GM03348 (cell line): ENCODE measurements around the gene WBP2NL.
"Not testable (repeated sequence)": the region's sequence is repeated elsewhere in the genome, so short reads cannot be mapped to it uniquely, and the experiment has no call there.

Source experiments
- DNase-seq: peaks from one replicate; pipeline ENCODE4 v3.0.0; 2012; ENCODE audit warnings: low spot score

Gene WBP2NL, protein sequence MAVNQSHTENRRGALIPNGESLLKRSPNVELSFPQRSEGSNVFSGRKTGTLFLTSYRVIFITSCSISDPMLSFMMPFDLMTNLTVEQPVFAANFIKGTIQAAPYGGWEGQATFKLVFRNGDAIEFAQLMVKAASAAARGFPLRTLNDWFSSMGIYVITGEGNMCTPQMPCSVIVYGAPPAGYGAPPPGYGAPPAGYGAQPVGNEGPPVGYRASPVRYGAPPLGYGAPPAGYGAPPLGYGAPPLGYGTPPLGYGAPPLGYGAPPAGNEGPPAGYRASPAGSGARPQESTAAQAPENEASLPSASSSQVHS

DNA sequence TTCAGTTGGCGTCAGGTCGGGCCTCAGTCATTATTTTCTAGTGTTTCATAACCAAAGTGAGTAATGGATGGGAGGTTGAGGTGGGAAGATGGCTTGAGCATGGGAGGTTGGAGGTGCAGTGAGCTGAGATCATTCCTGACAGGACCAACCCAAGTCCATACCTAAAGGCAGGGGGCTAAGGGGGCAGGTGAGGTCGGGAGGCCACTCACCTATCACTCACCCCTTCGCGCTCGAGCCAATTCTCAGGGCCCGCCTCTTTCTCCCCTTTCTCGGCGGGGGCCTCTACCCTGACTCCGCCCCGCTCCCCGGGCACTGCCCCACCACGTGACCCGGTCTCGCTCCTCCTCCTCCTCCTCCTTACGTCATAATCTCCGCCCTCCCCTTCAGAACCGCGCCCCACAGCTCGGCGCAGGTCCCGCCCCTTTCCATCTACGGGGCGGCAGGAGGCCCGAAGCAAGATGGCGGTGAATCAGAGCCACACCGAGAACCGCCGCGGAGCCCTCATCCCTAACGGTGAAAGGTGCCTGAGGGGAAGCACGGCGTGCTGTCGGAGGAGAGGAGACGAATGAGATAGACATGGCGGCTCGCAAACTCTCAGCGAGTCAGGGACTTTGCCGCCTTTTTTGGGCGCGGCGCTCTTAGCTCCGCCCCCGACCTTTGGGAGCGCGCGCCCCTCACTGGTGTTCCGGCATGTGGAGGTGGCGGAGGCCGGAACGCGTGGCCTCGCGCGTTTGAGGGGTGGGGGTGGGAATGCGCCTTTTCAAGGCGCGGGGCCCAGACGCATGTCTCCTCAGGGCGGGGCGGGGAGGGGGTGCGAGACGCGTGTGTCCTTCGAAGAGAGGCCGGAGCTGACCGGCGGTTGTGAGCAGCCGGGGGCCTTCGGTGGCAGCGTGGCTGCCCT is at the start of gene WBP2NL:
Gene WBP2NL (plus strand): TSS at position 428 of the 901 bp plus-strand sequence. CDS start 31 bp downstream, at position 459.
- no peak for DNase-seq

DNA sequence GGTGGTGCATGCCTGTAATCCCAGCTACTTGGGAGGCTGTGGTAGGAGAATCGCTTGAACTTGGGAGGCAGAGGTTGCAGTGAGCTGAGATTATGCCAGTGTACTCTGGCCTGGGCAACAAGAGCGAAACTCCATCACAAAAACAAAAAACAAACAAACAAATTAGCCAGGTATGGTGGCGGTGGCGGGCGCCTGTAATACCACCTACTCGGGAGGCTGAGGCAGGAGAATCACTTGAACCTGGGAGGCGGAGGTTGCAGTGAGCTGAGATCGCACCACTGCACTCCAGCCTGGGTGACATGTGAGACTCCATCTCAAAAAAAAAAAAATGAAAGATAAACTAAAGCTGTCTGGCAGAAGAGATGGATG is 49.7 kb upstream of the WBP2NL start:
- not testable (repeated sequence) for DNase-seq

DNA sequence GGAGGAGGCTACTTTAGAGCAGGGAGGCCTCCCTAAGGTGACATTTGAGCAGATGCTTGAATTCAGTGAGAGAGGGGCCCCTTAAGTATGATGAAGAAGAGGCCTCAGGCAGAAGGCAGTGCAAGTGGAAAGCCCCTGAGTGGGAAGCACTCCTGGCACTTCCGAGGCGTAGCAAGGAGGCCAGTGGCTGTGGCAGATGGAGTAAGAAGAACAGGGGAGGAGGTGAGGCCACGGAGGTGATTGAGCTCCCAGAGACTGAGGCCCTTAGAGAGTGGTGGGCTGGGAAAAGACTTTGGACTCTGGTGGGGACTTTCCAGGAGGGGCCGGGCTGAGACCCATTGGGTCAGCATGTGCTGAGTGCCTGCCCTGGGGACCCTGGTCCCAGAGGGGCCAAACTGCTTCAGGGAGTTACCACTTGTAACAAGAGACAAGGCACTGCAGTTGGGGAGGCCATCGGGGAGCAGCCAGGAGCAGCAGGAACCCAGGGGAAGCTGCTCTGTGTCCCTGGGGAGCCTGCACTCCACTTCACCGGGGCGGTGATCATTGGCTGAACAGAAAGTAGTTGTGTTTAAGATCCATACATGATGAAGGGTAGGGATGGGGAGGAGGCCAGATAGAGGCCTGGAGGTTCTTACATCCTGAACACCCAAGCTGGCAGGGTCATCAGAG is 49.2 kb upstream of the WBP2NL start:
- DNase-seq: no peak

DNA sequence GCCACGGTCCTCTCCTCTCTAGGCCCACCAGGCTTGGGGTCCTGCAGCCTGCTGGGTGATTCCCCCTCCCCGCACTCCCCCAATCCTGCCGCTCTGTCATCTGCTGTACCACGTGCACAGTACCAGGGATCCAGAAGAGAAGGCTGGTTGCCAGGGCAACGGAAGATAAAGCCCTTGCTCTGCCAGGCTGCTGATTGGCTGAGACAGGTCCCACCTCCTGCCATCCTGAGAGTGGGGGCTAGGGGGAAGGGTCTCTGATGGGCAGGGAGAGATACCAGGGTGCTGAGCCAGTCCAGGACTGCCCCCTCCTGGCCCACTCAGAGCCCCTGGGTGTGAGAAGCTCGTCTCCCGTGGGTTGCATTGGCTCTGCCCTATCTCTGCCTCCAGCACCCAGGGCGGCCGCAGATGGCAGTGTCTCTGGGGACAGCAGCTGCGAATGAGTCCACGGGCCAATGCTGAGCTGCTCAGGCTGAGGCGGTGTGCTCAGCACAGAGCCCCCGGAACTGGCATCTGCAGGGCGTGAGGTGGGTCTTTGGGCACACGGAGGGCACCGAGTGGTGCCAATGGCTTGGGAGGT is 46.6 kb upstream of the WBP2NL start, which contains the start of gene SMIM45:
Gene SMIM45 (plus strand): TSS at position 253 of the 577 bp plus-strand sequence.
- no peak for DNase-seq

DNA sequence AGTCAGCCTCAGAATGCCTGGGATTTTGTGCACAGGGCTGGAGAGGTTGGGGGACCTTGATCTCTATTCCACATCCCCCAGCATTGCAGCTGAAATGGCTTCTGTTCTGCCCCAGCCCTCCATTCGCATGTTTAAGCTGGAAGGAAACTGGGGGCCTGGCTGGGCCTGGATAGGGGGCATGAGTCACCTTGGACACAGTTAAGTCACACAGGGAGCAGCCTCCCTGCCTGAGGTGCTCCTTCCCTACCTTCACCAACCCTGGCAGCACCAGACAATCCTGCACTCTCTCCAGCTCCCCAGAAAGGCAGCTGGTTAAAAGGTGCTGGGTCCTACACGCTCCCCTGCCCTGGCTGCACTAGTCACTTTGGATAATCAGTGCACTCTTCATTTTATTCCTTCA is 45.9 kb upstream of the WBP2NL start:
- DNase-seq: no peak

DNA sequence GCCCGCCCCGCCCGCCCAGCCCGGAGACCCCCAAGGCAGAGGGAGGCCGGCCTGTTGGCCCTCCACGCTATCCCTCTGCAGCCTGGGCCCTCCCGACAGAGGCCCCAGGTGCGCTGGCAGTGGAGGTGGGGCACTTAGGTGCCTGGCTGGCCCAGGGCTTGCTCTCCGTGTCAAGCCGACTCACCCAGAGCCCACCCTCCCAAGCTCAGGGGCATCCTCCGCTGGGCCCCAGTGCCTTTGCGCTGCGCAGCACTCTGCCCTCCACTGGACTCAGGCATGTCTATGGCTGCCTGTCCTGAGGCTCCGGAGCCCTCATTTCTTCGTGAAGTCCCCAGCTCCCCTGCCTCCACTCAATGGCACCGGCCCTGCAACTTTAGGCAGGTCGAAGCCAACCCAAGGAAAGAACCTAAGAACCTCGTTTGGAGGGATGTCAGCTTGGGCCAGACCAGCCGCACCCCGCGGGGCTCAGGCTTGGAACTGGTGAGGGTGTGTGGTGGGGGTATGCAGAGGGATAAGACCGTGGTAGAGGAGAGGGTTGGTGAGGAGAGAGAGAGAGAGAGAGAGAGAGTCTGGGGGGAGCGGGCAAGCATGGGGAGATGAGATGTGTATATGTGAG is 40.5 kb upstream of the WBP2NL start:
- DNase-seq: no peak

DNA sequence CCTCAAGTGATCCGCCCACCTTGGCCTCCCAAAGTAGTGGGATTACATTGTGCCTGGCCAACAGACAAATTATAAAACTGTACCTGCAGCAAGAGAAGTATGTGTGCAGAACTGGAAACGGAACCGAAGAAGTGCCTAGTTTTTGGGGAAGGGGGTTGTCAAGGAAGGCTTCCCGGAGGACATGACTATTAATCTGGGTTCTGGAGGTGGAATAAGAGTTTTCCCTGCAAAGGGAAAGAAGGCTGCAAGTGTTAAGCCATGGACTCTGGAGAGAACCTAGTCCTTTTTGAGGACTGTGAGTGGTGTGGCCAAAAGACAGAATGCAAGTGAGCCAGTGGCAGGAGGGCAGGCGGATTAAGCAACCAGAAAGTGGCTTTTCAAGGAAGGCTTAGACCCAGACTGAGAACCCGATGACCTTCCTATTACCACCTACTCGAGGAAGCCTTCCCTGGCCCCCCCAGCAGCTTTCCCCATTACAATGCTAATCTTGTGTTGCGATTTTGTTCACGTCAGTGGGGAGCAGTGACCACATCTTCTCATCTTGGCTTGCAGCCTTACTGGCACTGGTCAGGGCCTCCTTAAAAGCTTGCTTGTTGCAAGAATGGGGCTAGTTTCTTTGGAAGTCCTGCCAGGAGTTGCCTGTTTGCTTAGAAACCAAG is 35.0 kb upstream of the WBP2NL start:
- DNase-seq: no peak

DNA sequence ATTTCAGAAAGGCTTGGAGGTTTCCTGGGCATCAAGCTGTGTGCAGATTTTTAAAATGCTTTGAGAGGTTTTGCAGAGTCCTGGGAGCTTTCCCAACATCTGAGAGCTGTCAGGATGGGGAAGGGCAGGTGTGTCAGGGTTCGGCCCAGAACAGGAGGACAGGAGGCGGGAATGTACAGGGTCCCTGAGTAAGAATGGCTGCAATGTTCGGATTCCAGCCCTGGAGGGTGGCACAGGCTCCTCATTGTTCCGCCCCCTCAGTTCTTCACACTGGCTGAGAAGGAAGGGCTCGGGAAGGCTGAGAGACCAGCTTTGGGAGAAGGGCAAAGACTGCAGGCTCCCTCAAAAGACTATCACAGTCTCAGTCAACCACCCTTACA is 34.5 kb upstream of the WBP2NL start:
- no peak for DNase-seq

DNA sequence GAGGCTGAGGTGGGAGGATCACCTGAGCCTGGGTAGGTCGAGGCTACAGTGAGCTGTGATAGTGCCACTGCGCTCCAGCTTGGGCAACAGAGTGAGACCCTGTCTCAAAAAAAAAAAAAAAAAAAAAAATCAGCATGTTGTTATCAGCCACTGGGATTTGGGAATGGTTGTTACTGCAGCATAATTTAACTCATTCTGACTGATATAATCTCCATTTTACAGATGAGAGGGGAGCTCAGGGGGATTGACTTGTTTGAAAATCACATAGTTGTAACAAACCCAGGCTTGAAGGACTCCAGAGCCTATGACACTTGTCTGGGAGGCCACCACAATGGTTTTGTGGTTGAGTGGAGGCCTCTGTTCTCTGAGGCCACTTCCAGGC is 32.4 kb upstream of the WBP2NL start:
- no peak for DNase-seq

DNA sequence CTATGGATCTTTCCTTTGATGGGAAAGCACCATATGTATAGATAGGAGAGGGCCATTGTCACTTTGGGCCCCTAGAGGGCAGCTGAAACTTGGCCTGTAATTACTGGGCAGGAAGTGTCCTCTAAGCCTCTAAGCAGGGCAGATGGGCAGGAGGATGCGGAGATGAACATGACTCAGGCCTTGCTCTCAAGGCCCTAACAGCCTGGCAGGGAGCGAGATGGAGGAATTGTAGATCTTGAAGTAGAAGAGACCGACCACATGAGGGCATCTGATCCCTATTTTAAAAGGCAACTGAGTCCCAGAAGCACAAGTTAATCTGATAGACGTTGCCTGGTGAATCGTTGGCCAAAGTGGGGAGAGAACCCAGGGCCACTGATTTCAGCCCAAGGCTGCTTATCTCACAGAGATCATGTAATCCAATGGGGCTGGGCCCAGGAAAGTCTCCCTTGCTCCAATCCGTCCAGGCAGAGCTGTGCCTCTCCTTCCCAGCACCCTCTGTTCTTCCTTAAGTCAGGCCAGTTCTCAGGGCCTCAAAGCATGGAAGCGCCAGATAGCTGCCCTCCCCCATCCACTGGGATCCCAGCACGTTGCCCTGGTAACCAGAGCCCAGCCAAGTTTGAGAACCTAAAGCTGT is 31.9 kb upstream of the WBP2NL start:
- peak; percentile 88 for DNase-seq

DNA sequence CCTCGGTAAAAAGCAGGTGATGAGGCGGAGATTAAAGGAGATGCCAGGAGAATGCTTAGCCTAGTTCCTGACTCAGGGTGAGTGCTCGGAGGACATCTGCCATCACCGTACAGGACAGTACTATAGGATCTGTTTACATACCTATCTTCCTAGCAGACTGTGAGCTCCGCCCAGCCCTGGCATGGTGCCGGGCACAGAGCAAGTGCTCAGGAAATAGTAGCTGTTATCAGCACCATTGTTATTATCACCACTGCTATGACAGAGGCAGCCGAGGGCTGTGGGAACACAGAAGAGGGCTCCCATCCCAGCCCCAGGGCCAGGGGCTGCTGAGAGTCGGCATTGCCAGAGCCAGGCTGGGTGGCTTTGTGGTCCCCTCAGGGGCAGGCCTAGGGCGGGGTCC is 30.0 kb upstream of the WBP2NL start:
- DNase-seq: no peak

DNA sequence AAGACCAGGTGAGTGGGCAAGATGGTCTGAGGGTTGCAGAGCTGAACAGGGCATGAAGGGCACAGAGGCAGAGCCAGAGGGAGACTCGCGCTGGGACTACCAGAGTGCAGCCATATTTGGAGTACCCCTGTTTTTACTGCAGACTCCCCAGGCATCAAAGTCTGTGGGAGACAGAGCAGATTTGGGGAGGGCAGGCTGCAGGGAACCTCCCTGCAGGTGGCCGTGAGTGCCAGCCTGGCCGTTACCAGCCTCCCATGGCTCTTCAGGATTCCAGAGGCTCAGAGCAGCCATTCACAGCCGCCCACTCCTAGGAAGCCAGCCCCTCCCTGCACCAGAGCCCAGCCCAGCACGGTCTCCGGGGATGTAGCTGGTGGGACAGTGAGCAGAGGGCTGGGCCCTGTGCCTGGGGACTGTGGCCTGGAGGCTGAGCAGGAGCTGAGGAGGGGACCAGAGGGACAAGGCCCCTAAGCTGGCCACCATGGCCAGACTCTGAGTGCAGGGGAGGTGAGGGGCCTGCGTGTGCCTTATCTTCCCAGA is 29.4 kb upstream of the WBP2NL start, which contains the start of gene SEPTIN3:
Gene SEPTIN3 (plus strand): TSS at position 334 of the 537 bp plus-strand sequence. CDS start 2,050 bp downstream, outside the sequence.
- DNase-seq: no peak

DNA sequence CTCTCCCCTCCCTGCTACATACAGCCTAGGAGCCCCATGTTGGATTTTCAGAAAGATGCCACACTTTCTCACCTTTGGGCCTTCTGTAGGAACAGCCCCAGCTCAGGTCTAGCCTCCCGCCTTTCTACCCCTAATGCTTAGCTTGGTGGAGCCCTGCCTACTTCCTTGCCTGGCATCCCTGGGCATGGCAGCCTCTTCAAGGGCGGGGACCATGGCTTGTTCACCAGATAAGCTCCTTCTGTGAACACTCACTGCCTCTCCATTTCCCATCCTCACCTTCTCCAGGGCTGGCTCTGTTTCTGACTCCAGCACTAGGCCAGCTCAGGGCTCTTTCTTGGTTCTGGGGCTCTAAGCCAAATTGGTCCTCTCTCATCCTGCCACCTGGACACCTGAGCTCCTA is 28.0 kb upstream of the WBP2NL start:
- DNase-seq: no peak

DNA sequence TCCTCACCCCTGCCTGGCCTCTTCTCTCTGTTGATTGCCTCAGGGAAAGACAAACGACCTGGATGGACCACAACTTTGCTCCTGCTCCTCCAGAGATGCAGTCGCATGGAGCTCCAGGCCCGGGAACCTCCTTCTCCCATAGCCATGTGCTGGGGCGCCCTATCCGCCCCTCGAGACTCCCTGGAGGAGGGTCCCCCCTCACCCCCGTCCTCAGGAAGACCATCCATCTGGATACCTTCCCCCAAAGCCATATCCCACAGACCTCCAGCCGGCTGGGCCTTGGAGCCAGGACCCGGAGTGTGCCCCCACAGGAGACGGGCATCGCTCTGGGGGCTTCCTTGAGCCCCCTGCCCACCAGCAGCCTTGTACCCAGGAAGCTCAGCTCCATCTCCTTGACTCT is 27.2 kb upstream of the WBP2NL start:
- DNase-seq: no peak

DNA sequence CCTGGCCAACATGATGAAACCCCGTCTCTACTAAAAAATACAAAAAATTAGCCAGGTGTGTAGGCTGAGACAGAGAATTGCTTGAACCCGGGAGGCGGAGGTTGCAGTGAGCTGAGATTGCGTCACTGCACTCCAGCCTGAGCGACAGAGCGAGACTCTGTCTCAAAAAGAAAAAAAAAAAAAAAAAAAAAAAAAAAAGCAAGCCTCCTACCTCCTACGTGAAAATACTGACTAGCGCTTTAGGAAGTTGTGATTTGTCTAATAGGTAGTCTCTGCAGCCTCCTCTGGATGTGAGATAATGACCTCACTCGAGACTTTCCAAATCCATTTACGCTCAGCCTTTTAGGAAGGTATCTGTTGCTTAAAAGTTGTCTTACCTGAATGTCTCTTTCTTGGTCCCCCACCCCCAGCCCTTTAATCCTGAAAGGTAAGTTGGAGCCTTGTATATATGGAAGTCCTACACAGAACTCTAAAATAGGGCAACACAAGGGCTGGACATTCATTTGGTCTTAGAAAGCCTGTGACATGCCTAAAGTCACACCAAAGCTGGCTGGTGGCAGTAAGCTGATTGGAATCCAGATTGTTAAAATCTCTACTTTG is 23.8 kb upstream of the WBP2NL start:
- no peak for DNase-seq

DNA sequence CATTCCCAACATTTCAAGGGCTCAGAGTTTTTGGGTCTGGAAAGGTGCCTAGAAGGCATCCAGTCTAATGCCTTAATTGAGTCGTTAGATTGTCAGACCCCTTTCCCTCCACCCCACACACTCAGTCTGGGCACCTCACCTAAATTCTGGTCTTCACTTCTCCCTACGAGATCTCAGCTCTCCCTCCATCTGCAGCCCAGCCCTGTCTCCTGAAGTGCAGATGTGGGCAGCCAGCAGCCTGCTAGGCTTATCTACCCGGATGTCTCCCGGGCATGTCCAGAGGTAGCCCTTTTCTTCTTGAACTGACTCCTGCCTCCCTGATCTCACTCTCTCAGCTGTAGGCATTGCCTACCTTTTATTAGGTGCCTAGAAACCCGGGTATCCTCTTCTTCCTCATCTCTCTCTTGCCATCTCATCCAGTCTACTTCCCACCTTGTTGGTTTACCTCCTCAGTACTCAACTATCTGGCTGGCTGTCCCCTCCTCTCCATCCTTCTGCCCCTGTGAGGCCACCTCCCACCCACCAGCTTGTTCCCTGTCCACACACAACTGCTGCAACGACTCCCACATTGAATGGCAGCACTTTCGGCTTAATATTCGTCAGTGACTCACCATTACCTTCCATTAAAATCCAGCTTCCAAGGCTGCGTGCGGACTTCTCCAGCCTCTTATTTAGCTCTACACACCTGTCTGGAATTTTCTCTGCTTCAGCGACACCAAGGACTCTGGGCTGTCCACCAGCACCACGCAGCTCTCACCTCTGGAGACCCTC is 23.1 kb upstream of the WBP2NL start:
- no peak for DNase-seq

DNA sequence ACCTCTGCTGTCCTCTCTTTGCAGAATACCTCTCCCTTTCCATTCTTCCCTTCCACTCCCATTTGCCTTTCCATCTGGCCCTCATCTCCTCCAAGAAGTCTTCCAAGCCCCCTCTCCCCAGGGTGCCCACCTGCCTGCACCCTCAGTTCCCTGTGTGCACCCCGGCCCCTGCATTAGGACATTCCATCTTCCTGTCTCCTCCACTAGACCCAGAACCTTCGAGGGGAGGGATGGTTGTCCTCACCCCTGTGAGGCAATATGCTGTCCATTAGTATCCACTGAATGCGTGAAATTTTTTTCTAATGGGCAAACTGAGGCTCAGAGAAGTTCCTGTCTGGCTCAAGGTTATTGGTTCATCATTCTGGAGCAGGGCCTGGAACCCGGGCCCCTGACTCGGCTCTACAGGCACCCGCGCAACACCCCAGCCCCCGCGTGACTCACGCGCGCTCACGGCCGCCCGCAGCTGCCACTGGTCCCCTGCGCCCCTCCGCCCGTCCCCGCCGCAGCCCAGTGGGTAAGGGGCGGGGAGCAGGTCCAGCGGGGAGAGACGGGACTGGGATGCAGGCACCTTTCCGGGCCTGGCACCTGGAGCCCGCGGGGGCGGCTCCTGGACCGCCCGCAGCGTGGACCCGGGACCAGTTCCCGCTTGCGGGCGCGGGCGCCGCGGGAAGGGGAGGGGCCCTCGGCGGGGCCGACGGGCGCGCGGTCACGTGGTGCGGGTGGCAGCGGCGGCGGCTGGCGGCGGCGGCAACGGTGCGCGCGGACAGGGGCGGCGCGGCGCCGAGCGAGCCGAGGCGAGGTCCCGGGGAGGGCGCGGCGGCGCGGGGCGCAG is 22.3 kb upstream of the WBP2NL start:
- peak; percentile 61 for DNase-seq

DNA sequence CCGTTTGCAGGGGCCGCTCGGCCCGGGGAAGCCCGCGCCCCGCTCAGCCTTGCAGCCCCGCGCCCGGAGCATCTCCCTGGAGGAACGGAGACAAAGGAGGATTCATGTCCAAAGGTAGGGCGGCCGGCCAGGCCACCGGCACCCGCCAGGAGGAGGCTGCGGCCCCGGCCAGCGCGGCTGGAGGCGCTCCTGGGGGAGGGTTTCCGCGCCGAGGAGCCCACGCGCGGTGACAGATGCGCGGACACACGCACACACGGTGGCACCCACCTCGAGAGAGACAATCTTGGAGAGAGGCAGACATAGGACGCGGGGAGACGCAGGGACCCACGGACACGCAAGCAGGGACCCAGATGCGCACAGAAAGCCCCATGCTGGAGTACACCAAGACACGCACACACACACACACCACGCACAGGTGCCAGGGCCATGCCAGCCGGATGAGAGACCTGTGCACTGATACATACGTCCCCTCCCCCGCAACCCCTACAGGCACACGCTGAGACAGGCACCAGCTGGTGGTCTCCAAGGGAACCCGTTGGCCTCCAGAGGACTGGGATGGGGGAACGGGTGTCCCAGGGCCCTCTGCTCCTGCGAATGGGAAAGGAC is 21.5 kb upstream of the WBP2NL start:
- peak; percentile 23 for DNase-seq
